Measurements from ENCODE around the gene HIBCH.
"Not testable (repeated sequence)": the region's sequence is repeated elsewhere in the genome, so short reads cannot be mapped to it uniquely, and the experiment has no call there.

- not testable (repeated sequence) for TF ChIP-seq JUND (IDR thresholded peaks at IDR 0.05); POLR2A (IDR thresholded peaks at IDR 0.05; ENCODE audit: borderline replicate concordance, extremely low read depth, insufficient read depth, insufficient read length)
Measured at GRCh38 chr2:190223989-190224388, 95.6 kb downstream of the HIBCH start.

Data from HCT116 (cell line).